ENCODE data around the gene CLDN16. TPM values are rescaled to one million over a fixed set of nuclear protein-coding genes. Genes with fewer than 3 reads are reported as not detected.

The CLDN16 gene
- total and polyA plus RNA-seq, 9 of the 15 experiments (the other 6 are each of a cell fraction or from before 2014, with no cell fraction given) = 0.04 to 0.11 (median 0.04) TPM; not detected in 6

DNA sequence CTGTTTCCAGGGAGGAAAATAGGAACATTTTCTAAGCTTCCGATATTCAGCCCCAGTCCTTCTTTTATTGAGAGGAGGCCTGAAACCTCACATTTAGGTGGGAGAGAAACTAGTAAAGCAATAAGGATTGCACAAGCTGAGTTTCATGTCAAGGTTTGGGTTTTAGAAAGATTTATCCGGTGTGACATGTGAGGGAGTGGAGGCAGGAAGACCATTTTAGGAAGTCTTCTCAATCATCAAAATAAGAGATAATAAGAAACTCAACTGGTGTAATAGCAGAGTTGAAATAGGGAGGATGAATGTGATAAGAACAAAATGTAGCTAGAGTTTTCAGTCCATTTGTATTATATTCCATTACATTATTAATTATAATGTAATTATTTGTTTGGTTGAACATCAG lies 27.7 kb upstream of the CLDN16 start:
- no peak overlapping the region for H2AFZ ChIP-seq (ENCODE audit: low read depth, low read length)
- no peaks in the 10 kb centered on the region for H3K79me2 ChIP-seq (ENCODE audit: control insufficient read depth, insufficient read depth, low read length)
- POLR2A ChIA-PET = no interaction called here
- intact Hi-C loops (cut with micrococcal nuclease) = no loop called here
- H3K36me3 ChIP-seq (ENCODE audit: control insufficient read depth, insufficient read depth, low read length) = no peaks in the 10 kb centered on the region
- no peak overlapping the region for H3K4me3 ChIP-seq
- no peak overlapping the region for H3K27ac ChIP-seq (ENCODE audit: extremely low read depth, low read depth, low read length)
- BruUV-seq (replicated peaks) = no TSS peak
- 0% methylated on average over 2 of the region's 2 CpGs for WGBS (ENCODE audit: insufficient coverage, low coverage, missing lambda C conversion rate)
- no peak for DNase-seq (ENCODE audit: extremely low read depth in 1 of 4, low spot score in 3 of 4)
- no peaks in the 10 kb centered on the region for H3K27me3 ChIP-seq (ENCODE audit: control insufficient read depth in 2 of 2, insufficient read depth in 2 of 2, low read length in 2 of 2)
- in situ Hi-C loops (cut with MboI) = no loop called here
- TF ChIP-seq ILK (tag; IDR thresholded peaks at IDR 0.05; ENCODE audit: borderline replicate concordance, low read depth) (no peak), ZNF3 (CRISPR knock-in tag; IDR thresholded peaks at IDR 0.05) (no peak), FOXA1 (IDR thresholded peaks at IDR 0.05; ENCODE audit: borderline replicate concordance) (no peak)
- TF ChIP-seq, protein P1, sequence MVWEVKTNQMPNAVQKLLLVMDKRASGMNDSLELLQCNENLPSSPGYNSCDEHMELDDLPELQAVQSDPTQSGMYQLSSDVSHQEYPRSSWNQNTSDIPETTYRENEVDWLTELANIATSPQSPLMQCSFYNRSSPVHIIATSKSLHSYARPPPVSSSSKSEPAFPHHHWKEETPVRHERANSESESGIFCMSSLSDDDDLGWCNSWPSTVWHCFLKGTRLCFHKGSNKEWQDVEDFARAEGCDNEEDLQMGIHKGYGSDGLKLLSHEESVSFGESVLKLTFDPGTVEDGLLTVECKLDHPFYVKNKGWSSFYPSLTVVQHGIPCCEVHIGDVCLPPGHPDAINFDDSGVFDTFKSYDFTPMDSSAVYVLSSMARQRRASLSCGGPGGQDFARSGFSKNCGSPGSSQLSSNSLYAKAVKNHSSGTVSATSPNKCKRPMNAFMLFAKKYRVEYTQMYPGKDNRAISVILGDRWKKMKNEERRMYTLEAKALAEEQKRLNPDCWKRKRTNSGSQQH (CRISPR knock-in tag; IDR thresholded peaks at IDR 0.05) = no peak
- TF ChIP-seq, protein P2, sequence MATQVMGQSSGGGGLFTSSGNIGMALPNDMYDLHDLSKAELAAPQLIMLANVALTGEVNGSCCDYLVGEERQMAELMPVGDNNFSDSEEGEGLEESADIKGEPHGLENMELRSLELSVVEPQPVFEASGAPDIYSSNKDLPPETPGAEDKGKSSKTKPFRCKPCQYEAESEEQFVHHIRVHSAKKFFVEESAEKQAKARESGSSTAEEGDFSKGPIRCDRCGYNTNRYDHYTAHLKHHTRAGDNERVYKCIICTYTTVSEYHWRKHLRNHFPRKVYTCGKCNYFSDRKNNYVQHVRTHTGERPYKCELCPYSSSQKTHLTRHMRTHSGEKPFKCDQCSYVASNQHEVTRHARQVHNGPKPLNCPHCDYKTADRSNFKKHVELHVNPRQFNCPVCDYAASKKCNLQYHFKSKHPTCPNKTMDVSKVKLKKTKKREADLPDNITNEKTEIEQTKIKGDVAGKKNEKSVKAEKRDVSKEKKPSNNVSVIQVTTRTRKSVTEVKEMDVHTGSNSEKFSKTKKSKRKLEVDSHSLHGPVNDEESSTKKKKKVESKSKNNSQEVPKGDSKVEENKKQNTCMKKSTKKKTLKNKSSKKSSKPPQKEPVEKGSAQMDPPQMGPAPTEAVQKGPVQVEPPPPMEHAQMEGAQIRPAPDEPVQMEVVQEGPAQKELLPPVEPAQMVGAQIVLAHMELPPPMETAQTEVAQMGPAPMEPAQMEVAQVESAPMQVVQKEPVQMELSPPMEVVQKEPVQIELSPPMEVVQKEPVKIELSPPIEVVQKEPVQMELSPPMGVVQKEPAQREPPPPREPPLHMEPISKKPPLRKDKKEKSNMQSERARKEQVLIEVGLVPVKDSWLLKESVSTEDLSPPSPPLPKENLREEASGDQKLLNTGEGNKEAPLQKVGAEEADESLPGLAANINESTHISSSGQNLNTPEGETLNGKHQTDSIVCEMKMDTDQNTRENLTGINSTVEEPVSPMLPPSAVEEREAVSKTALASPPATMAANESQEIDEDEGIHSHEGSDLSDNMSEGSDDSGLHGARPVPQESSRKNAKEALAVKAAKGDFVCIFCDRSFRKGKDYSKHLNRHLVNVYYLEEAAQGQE (IDR thresholded peaks at IDR 0.05; ENCODE audit: borderline replicate concordance) = no peak
- TF ChIP-seq, protein P2 (CRISPR knock-in tag; IDR thresholded peaks at IDR 0.05; ENCODE audit: low read depth) = no peak
- no peaks in the 10 kb centered on the region for H3K9me1 ChIP-seq (ENCODE audit: control insufficient read depth, insufficient read depth, low read length)
- no peak overlapping the region for H3K9ac ChIP-seq (ENCODE audit: insufficient read depth in 1 of 2, low read depth in 2 of 2, low read length in 2 of 2)
- no peak overlapping the region for H3K4me2 ChIP-seq (ENCODE audit: insufficient read depth, low read length)
- H3K4me1 ChIP-seq (replicated peaks in 1 of 2; ENCODE audit: control insufficient read depth in 2 of 2, insufficient read depth in 2 of 2, low read length in 2 of 2) = no peaks in the 10 kb centered on the region
- no peak for ATAC-seq
- H4K20me1 ChIP-seq (replicated peaks; ENCODE audit: control insufficient read depth, insufficient read depth, low read length) = no peaks in the 10 kb centered on the region
- peaks cover 2% of the 10 kb centered on the region; the same call in 1 of the 2 replicates for H3K9me3 ChIP-seq (replicated peaks; ENCODE audit: control insufficient read depth, insufficient read depth, low read depth, low read length)
- CTCF ChIA-PET (ENCODE audit: low intra/inter-chr PET ratio) = no interaction called here
- no peak for FAIRE-seq
